Measurements from ENCODE around the gene MAD2L1.
"Not testable (repeated sequence)": the region's sequence is repeated elsewhere in the genome, so short reads cannot be mapped to it uniquely, and the experiment has no call there.

The MAD2L1 gene

DNA sequence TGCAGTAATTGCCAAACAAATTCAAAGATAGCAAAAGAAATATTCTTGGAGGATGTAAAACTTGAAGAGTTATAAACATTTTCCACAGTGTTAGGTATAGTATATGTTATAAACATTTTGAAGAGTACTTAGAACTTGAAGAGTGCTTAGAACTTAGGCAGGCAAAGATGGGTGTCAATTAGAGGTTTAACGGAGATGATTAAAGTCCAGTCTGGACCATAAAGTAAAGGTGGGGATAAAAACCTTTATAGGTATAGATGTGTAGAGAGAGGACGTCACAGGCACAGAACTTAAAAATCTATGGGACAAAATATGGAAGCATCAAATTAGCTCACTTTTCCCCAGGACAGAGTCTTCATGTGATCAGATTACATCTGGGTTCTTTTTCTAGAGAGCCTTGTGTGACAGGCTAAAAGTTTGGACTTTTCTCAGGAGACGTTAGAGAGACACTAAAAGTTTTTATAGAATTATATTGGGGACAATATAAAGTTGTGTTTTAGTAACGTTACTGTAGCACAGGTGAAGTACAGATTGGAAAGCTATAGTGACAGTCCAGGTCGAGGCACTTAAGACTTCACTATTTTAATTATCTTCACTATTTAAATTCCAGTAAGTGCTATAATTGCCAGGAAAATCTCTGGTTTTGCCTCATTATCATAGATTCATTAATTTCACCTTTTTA is 13.3 kb upstream of the MAD2L1 start:
- TF ChIP-seq, protein P1, sequence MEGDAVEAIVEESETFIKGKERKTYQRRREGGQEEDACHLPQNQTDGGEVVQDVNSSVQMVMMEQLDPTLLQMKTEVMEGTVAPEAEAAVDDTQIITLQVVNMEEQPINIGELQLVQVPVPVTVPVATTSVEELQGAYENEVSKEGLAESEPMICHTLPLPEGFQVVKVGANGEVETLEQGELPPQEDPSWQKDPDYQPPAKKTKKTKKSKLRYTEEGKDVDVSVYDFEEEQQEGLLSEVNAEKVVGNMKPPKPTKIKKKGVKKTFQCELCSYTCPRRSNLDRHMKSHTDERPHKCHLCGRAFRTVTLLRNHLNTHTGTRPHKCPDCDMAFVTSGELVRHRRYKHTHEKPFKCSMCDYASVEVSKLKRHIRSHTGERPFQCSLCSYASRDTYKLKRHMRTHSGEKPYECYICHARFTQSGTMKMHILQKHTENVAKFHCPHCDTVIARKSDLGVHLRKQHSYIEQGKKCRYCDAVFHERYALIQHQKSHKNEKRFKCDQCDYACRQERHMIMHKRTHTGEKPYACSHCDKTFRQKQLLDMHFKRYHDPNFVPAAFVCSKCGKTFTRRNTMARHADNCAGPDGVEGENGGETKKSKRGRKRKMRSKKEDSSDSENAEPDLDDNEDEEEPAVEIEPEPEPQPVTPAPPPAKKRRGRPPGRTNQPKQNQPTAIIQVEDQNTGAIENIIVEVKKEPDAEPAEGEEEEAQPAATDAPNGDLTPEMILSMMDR (IDR thresholded peaks at IDR 0.05; ENCODE audit: control insufficient read depth, insufficient read depth, low read depth, low read length, missing control alignments) = no peak
- H3K4me3 ChIP-seq (ENCODE audit: control insufficient read depth, low read depth, low read length) = no peak overlapping the region

DNA sequence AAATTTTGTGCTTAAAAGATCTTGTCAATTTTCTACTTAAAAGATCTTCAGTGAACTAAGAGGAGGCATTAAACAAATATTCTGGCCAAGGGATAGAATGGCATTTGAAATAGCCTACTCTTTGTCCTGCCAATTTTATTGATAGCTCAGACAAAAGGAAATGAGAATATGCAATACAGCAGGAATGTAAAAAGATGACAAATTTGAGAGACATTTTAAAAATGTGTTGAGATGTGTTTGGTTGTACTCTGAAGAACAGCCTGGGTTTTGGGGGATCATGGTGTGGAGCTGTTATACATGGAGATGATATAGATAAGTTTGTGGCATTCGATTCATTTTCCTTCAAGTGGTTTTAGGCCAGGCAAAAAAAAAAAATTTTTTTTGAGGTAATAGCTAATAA is 11.6 kb upstream of the MAD2L1 start:
- TF ChIP-seq, protein P1 (IDR thresholded peaks at IDR 0.05; ENCODE audit: control insufficient read depth, insufficient read depth, low read depth, low read length, missing control alignments) = no peak
- no peak for DNase-seq (ENCODE audit: low read depth)
- no peak overlapping the region for H3K4me3 ChIP-seq (ENCODE audit: control insufficient read depth, low read depth, low read length)

More for the DNA sequence above, 13.3 kb upstream of the MAD2L1 start:
- DNase-seq (ENCODE audit: low read depth) = no peak

DNA sequence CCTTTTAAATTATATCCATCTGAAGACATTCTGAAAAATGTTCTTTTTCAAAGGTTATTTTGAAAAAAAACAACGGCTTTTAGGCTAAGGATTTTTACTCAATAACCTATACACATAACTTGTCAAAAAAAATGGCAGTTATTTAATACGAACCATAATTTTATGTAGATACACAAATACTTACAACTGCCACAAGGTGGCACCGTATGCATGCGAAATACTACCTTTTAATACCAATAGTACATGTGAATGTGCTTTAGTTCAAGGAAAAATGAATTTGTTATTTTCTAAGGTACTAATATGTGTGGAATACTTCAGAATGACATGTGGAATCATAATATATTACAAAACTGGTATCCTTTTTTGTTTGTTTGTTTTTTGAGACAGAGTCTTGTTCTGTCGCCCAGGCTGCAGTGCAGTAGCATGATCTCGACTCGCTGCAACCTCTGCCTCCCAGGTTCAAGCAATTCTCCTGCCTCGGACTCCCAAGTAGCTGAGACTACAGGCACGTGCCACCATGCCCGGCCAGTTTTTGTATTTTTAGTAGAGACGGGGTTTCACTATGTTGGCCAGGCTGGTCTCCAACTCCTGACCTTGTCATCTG is 4.6 kb upstream of the MAD2L1 start:
- DNase-seq (ENCODE audit: low read depth) = no peak
- H3K4me3 ChIP-seq (ENCODE audit: control insufficient read depth, low read depth, low read length) = no peak overlapping the region
- TF ChIP-seq, protein P1 (IDR thresholded peaks at IDR 0.05; ENCODE audit: control insufficient read depth, insufficient read depth, low read depth, low read length, missing control alignments) = peak; percentile 45

DNA sequence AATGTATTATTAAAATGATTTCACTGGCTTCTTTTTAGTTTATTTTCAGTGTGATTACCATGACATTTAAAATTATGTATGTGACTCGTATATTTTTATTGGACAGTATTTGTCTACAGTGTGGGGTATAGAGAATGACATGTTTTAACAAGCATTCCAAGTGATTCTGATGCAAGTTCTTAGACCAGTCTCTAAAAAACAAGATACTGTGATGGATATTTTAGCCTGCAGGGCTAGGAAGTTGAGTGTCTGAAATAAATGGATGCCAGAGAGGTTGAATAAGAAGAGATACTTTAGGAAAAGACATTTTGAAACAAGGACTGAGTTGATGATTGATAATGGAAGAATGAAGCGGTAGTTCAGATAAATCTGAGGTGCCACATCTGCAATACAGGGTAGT is 3.5 kb upstream of the MAD2L1 start:
- peak; percentile 32 for DNase-seq (ENCODE audit: low read depth)
- TF ChIP-seq, protein P1 (IDR thresholded peaks at IDR 0.05; ENCODE audit: control insufficient read depth, insufficient read depth, low read depth, low read length, missing control alignments) = no peak
- no peak overlapping the region for H3K4me3 ChIP-seq (ENCODE audit: control insufficient read depth, low read depth, low read length)

DNA sequence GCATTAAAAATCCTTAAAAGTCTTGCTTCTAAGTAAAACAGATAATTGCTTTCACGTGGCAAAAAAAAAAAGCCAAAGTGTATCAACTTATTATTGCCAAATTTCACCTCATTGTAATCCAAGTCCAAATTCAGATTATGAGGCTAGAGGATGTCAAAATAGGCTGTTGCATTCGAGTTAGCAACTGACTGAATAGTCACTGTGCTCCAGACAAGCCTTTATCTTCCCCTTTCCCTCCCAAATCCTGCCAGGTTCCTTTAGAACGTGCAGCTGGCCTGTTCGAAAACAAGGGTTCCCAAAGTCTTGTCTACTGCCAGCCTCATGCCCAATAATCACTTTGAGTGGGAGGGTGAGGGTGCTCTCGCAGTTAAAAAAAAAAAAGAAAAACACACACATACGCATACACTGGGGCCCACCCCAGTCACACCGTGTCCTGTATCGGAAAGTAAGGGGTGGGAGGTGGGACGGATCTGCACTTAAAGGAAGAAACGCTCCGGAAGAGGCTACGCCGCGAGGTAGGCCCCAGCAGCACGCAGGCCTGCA is 603 bp downstream of the MAD2L1 start:
- TF ChIP-seq, protein P1 (IDR thresholded peaks at IDR 0.05; ENCODE audit: control insufficient read depth, insufficient read depth, low read depth, low read length, missing control alignments) = no peak
- no peak for DNase-seq (ENCODE audit: low read depth)
- peak overlapping the region; percentile 78 for H3K4me3 ChIP-seq (ENCODE audit: control insufficient read depth, low read depth, low read length)

DNA sequence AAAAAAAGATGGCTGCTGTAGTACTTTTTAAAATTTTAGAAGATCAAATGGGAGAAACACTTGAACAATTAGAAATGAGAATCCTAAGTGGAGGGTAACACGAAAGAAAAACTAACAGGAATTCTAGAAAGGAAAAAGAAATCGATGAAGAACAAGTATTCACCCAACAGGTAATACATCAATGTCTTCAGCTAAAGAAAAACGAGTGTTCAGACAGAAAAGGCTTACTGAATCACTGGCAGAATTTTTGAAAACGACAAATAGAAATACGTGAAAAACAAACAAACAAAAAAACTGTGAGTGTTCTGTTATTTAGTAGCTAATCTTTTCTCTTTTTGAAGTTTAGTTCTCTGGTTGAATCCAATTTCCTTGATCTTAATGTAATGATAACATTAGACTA is 1.8 kb downstream of the MAD2L1 start:
- no peak for DNase-seq (ENCODE audit: low read depth)
- H3K4me3 ChIP-seq (ENCODE audit: control insufficient read depth, low read depth, low read length) = no peak overlapping the region
- TF ChIP-seq, protein P1 (IDR thresholded peaks at IDR 0.05; ENCODE audit: control insufficient read depth, insufficient read depth, low read depth, low read length, missing control alignments) = no peak

DNA sequence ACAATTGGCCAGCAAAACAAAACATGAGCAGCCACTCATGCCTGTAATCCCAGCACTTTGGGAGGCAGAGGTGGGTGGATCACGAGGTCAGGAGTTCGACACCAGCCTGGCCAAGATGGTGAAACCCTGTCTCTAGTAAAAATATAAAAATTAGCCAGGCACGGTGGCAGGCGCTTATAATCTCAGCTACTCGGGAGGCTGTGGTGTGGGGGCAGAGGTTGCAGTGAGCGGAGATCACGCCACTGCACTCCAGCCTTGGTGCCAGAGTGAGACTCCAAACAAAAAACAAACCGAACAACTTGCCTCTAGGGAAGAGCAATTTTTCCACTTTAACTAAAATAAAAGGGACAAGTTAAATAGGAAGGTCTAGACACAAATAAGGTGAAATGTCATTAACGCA is 2.9 kb downstream of the MAD2L1 start:
- DNase-seq (ENCODE audit: low read depth); H3K4me3 ChIP-seq (ENCODE audit: control insufficient read depth, low read depth, low read length): not testable (repeated sequence)
